OCI-LY1 (cell line): Measurements from ENCODE around the gene SPATS2L.

Source experiments
- H2AFZ ChIP-seq: fragments of 200-600 bp; sonication (generic), shearing (Covaris generic); 2 replicates; pipeline ENCODE4 v1.6.0; 2014; ENCODE audit warnings: antibody characterized with exemption, mild to moderate bottlenecking, low read length
- H3F3A ChIP-seq: fragments of 200-600 bp; sonication (generic), shearing (Covaris generic); 2 replicates; pipeline ENCODE4 v1.6.0; 2014; ENCODE audit warnings: mild to moderate bottlenecking, antibody characterized with exemption, low read length, moderate library complexity; ENCODE audit not compliant: insufficient read depth
- H3K27ac ChIP-seq: fragments of 200-600 bp; sonication (generic); 2 replicates; pipeline ENCODE4 v1.5.1; 2014; ENCODE audit warnings: low read length, mixed run types, mild to moderate bottlenecking, low read depth; ENCODE audit not compliant: poor library complexity, severe bottlenecking
- H3K27me3 ChIP-seq: fragments of 200-600 bp; sonication (generic); 2 replicates; pipeline ENCODE4 v1.6.0; 2014; ENCODE audit warnings: antibody characterized with exemption, mild to moderate bottlenecking, low read length, moderate library complexity; ENCODE audit not compliant: insufficient read depth
- H3K36me3 ChIP-seq: fragments of 200-600 bp; sonication (generic); 2 replicates; pipeline ENCODE4 v1.6.1; 2014; ENCODE audit warnings: mild to moderate bottlenecking, antibody characterized with exemption, low read length, moderate library complexity, mixed read lengths; ENCODE audit not compliant: insufficient read depth
- H3K4me1 ChIP-seq: fragments of 200-600 bp; sonication (generic); 2 replicates; pipeline ENCODE4 v1.5.1; 2014; ENCODE audit warnings: mild to moderate bottlenecking, low read length, moderate library complexity; ENCODE audit not compliant: insufficient read depth, severe bottlenecking
- H3K4me2 ChIP-seq: fragments of 200-600 bp; sonication (generic), shearing (Covaris generic); 2 replicates; pipeline ENCODE4 v1.6.1; 2014; ENCODE audit warnings: low read length
- H3K4me3 ChIP-seq: fragments of 200-600 bp; sonication (generic); 2 replicates; pipeline ENCODE4 v1.5.1; 2014; ENCODE audit warnings: low read length, low read depth, mild to moderate bottlenecking, mixed read lengths; ENCODE audit not compliant: poor library complexity, severe bottlenecking
- H3K79me2 ChIP-seq: fragments of 200-600 bp; shearing (Covaris generic); 2 replicates; pipeline ENCODE4 v1.6.1; 2016; ENCODE audit warnings: mixed run types, low read length, mixed read lengths; ENCODE audit not compliant: insufficient read depth
- H3K9ac ChIP-seq: fragments of 200-600 bp; sonication (generic), shearing (Covaris generic); 2 replicates; pipeline ENCODE4 v1.6.1; 2014; ENCODE audit warnings: mild to moderate bottlenecking, low read length, mixed read lengths
- H3K9me2 ChIP-seq: fragments of 200-600 bp; sonication (generic), shearing (Covaris generic); 2 replicates; pipeline ENCODE4 v1.6.1; 2014; ENCODE audit warnings: low read depth, mild to moderate bottlenecking, low read length, mixed read lengths
- H3K9me3 ChIP-seq: fragments of 200-600 bp; shearing (Covaris generic); 2 replicates; pipeline ENCODE4 v1.6.1; 2014; ENCODE audit warnings: low read length, mixed read lengths
- H4K20me1 ChIP-seq: fragments of 200-600 bp; sonication (generic), shearing (Covaris generic); 2 replicates; pipeline ENCODE4 v1.6.0; 2016; ENCODE audit warnings: mild to moderate bottlenecking, low read length; ENCODE audit not compliant: insufficient read depth
- CTCF ChIP-seq: fragments of 200-600 bp; sonication (generic), shearing (Covaris generic); IDR thresholded peaks from 2 replicates; pipeline ENCODE4 v1.5.1; 2017; ENCODE audit warnings: mild to moderate bottlenecking, antibody characterized with exemption, low read length, moderate library complexity, mixed read lengths
- EZH2 ChIP-seq: fragments of 200-600 bp; sonication (generic), shearing (Covaris generic); IDR thresholded peaks from 2 replicates; pipeline ENCODE4 v1.8.0; 2017; ENCODE audit warnings: borderline replicate concordance, mixed run types, mild to moderate bottlenecking, antibody characterized with exemption, low read length, moderate library complexity, mixed read lengths

The SPATS2L gene

GRCh38 chr2:200373231-200373630 lies 66.7 kb downstream of the SPATS2L start:
- H3K4me3 ChIP-seq = no peak overlapping the region
- H3K9ac ChIP-seq = no peak overlapping the region
- H3F3A ChIP-seq = no peaks in the 10 kb centered on the region
- H3K79me2 ChIP-seq = no peaks in the 10 kb centered on the region
- no peaks in the 10 kb centered on the region for H3K27me3 ChIP-seq
- H3K27ac ChIP-seq = no peak overlapping the region
- H2AFZ ChIP-seq = peak overlapping the region; percentile 72; the same call in 1 of the 2 replicates
- H4K20me1 ChIP-seq = no peaks in the 10 kb centered on the region
- H3K9me3 ChIP-seq = no peaks in the 10 kb centered on the region
- no peaks in the 10 kb centered on the region for H3K36me3 ChIP-seq
- H3K4me1 ChIP-seq = peaks cover 37% of the 10 kb centered on the region
- H3K4me2 ChIP-seq = peak overlapping the region; percentile 78
- TF ChIP-seq EZH2 = no peak
- no peak for TF ChIP-seq CTCF
- no peaks in the 10 kb centered on the region for H3K9me2 ChIP-seq

GRCh38 chr2:200373973-200374416 lies 67.5 kb downstream of the SPATS2L start:
- no peak overlapping the region for H3K27ac ChIP-seq
- H3K9me2 ChIP-seq = no peaks in the 10 kb centered on the region
- peak overlapping the region; percentile 29; the same call in 1 of the 2 replicates for H3K9ac ChIP-seq
- H4K20me1 ChIP-seq = no peaks in the 10 kb centered on the region
- peak overlapping the region; percentile 78 for H3K4me2 ChIP-seq
- H3F3A ChIP-seq = no peaks in the 10 kb centered on the region
- TF ChIP-seq CTCF (no peak), EZH2 (no peak)
- H3K27me3 ChIP-seq = no peaks in the 10 kb centered on the region
- H3K4me3 ChIP-seq = peak overlapping the region; percentile 55
- no peaks in the 10 kb centered on the region for H3K9me3 ChIP-seq
- peak overlapping the region; percentile 72 for H2AFZ ChIP-seq
- peaks cover 37% of the 10 kb centered on the region for H3K4me1 ChIP-seq
- H3K79me2 ChIP-seq = no peaks in the 10 kb centered on the region
- no peaks in the 10 kb centered on the region for H3K36me3 ChIP-seq

GRCh38 chr2:200376513-200377354 lies 70.2 kb downstream of the SPATS2L start:
- no peaks in the 10 kb centered on the region for H3K36me3 ChIP-seq
- no peak overlapping the region for H2AFZ ChIP-seq
- H3F3A ChIP-seq = no peaks in the 10 kb centered on the region
- H3K4me1 ChIP-seq = peaks cover 49% of the 10 kb centered on the region
- H3K9ac ChIP-seq = no peak overlapping the region
- H3K9me2 ChIP-seq = no peaks in the 10 kb centered on the region
- no peaks in the 10 kb centered on the region for H4K20me1 ChIP-seq
- H3K27me3 ChIP-seq = no peaks in the 10 kb centered on the region
- H3K9me3 ChIP-seq = no peaks in the 10 kb centered on the region
- TF ChIP-seq CTCF (no peak), EZH2 (no peak)
- H3K4me2 ChIP-seq = no peak overlapping the region
- H3K4me3 ChIP-seq = no peak overlapping the region
- no peak overlapping the region for H3K27ac ChIP-seq
- H3K79me2 ChIP-seq = no peaks in the 10 kb centered on the region
